DLD1 (cell line): ENCODE results near the gene ARHGAP22.

Experiments used
- in situ Hi-C: cut with HindIII; loops from 2 replicates; pipeline ENCODE4 v1.10.0; 2017; ENCODE audit warnings: low sequenced_read_pairs

Gene ARHGAP22

DNA sequence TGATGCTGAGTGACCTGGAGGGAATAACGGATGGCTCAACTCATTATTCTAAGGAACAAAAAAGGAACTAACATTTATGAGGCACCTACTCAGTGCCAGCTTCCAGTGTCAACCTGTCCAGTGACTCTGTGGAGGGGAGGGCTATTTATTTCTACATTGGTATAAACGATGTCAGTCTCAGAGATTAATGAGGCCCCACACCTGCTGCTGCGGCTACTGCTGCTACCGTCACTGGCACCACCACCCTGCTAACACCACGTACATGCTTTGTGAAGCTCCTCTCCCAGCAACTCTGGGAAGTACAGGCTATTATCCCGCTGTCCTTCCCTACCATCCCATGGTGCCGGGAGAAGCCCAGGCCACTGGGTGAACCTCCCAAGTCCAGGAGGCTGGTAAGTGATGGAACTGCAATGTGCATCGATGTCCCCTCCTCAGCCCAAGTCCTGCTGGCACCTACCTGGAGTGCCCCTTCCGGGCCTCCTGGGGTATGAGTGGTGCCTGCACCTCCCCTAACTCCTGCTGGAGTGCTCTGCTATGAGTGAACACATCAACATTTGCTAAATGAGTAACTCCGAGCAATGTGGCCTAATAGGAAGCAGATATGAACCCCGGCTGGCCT lies 101.5 kb downstream of the ARHGAP22 start:
- in situ Hi-C loops, result no loop called here

- in situ Hi-C loops, result no loop called here
These were observed 102.1 kb downstream of the ARHGAP22 start for GRCh38 chr10:48502791-48503190.

DNA sequence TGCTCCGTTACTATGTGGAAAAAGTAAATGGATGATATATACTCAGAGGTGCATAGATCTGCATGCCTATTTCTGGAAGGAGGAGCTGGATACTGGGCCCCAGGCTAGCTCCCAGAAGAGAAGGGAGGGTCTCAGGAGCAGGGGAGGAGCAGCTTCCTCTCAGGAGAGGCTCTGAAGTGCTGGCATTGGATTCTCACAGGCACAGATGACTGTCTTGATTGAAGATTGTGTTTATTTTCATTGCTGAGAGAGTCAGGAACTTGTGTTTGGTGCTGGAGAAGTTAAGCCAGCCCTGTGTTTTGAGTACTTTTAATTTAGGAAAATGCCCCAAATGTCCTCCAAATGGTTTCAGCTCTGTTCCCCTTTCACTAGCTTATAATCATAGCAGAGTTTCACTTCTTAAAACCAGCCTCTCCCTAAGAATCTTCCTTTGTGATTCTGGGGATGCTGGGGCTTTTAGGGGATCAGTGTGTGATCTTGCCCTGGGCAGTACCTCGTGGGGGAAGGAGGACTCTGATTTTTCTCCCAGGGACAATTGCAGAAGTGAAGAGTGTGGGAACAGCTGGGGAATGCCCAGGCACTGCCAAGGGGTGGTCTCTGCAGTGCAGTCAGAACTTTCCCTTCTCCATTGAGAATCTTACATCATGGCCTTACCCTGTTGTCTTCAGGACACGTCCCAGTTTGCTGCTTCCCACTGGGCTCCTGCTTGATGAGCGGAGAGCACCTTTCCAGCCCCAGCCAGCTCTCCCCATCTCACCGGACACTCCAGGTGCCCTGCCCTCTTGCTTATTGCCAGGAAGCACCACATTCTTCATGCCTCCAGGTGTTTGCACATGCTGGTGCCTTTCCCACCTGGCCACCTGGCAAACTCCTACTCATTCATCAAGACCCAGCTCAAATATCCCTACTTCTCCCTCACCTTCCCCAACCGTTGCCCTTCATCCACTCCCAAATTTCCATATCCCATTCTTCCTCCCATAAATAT lies 102.8 kb downstream of the ARHGAP22 start:
- in situ Hi-C loops, result no loop called here

GRCh38 chr10:48501226-48501625 lies 103.6 kb downstream of the ARHGAP22 start:
- in situ Hi-C loops, result no loop called here

DNA sequence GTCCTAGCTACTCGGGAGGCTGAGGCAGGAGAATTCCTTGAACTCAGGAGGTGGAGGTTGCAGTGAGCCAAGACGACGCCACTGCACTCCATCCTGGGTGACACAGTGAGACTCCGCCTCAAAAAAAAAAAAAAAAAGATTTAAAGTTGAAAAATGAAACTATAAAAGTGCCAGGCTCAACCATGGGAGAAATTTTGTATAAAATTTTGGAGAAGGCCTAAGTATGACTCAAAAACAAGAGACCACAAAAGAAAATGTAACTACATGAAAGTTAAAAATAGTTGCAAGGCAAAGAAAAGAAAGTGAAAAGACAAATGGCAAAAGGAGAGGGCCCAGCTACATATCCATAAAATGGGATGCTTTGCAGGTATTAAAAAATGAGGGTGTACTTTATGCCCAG lies 104.1 kb downstream of the ARHGAP22 start:
- in situ Hi-C loops, result no loop called here

- in situ Hi-C loops, result no loop called here
These were observed 105.8 kb downstream of the ARHGAP22 start for GRCh38 chr10:48498940-48499510.

DNA sequence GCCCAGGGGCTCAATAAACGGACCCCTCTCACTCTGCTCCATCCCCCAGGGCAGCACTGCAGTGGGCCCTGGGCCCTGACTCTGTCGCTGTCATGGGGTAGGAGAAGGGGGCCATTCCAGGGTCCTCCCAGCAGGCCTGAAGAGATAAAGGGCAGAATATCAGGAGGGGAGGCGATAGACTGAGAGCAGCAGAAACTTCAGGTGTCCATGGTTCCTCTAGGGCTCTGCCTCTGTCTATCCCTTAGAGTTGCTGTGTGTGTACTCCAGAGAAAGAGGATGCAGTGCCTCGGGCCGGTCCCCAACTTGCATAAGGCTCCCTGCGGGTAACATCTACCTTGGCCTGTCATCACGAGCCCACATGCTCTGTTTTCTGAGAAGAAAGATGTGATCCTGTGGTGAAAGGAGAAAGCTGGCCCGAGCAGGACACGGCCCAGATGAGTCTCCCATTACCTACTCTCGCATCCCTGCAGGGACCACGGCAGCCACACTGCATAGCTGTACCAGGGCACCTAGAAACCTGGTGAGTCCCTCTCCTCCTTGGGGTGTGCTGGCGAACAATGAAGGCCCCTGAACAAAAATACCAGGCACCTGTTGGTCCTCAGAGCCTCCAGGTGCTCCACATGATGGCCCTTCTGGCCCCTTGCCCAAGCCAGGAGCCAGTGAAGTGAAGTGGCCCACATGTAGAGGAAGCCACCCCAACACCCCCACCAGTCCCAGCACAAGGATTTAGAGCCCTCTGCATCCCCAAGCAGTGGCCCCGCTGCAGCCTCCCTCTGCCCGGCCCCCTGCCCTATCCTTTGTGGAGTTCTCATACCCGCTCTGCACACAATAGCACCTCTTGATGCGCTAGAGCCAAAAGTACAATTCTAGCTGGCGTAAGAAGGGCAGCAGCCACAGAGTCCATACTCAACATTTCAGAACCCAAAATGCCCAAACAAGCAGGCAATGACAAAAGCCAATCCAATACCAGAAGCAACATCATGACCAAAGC lies 106.8 kb downstream of the ARHGAP22 start:
- in situ Hi-C loops, result no loop called here

DNA sequence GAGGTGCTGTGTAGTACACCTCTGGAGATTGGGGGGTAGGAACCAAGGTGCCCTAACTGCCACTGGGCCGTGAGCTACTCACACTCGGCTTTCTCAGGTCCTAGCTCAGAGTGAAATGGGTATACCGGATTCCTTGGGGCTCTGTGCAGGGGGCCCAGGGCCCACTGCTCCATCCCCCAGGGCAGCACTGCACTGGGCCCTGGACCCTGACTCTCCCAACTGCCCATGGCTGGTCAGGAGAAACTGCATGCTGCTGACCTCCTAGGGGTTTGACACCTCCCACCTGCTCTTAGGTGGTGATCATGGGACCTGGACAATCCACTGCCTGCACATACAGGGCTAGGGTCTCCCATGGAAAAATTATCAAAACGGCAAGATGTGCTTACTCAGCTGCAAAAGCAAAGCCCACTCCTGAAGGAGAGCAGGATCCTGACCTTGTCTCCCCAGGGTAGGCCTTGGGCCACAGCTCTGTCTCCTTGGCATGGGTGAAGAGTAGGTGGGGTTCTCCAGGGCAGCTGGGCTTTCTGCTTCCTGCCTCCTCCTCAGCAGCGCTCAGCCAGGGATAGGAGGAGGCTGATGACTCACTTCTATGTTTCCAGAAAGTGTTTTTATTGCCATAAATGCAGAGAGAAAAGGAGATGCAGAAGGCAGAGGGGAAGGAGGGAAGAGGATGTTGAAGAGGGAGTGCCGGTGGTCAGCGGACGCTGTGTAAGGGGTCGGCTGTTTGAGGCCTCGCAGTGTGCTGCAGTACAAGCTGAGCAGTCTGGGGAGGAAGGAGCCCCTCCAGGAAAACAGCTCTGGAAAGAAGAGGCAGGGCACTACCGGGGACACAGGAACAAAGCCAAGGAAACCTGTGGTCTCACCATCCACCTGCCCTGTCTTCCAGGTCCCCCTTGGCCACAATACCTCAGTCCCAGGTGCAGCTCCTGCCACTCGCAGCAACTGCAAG lies 107.8 kb downstream of the ARHGAP22 start:
- in situ Hi-C loops, result no loop called here

DNA sequence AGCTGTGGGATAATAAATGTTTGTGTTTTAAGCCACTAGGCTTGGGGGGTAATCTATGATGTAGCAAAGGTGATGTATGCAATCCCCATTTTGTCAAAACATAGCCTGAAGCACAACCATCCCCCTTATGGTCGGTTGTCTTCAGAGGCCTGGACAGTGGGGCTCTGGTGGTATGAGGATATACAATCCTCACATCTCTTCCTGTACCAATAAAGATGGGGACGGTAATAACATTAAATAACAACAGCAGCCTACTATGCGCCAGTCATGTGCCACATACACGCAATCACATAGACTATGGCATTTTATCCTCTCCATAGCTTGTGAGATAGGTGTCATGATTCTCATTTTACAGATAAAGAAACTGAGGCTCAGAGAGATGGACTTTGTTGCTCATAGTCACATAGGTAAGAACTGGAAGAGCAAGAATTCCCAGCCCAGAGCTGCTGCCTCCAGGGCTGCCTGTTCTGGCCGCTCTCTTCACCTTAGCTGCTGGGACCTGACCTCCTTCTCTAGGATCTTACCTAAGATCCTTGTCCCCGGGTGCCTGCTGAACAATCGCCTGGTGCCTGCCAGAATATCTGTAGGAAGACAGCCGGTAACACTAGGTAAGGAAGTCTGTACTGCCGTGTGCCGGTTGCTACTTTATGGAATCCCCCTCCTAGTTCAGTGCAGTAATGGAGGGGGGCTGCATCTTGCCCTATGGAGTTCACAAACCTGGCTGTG lies 108.6 kb downstream of the ARHGAP22 start:
- in situ Hi-C loops, result no loop called here

DNA sequence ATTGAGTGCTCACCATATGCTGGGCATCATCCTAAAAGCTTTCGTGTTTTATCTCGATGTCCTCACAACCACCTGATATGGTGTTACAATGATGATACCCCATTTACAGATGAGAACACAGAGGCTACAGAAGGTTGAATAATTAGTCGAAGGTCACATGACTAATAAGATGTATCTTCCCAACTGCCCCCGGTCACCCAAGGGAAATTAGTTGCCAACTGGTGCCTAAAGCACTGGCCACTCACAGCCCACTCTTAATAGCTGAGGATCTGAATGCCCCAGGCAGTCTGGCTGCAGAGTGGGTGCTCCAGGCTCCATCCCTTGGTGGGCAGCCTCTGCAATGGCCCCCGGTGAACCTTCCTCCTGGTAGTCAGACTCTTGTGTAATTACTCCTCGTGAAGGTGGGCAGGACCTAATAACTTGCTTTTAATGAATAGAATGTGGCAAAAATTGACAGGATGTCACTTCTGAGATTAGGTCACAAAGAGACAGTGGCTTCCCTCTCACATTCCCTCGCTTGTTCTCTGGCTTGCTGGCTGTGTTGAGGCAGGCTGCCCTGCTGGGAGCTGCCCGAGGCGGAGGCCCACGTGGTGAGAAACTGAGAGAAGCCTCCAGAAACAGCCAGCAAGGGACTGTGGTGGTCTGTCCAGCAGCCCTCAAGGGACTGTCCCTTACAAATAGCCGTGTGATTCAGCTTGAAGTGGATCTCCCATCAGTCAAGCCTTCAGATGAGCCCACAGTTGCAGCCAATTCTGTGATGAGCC lies 109.4 kb downstream of the ARHGAP22 start:
- in situ Hi-C loops, result no loop called here

- in situ Hi-C loops, result no loop called here
These were observed 110.3 kb downstream of the ARHGAP22 start for GRCh38 chr10:48494611-48495010.

- in situ Hi-C loops, result no loop called here
These were observed 110.8 kb downstream of the ARHGAP22 start for GRCh38 chr10:48494073-48494472.

- in situ Hi-C loops, result no loop called here
These were observed 111.6 kb downstream of the ARHGAP22 start for GRCh38 chr10:48493083-48493871.

DNA sequence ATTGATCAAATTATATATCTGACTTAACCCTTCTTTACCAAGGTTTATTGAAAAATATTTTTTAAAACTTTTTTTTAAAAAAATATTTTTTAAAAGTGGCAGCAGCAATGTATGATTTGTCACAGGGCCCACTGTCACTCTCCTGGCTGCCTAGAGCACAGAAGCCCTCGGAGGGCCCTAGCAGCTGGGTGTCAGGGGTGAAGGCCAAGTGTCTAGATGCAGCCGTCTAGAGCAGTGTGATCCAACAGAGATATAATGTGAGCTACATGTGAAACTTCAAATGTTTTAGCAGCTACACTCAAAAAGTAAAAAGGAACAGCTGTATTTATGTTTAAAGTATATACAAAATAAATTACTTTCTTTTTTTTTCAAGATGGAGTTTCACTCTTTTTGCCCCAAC lies 112.7 kb downstream of the ARHGAP22 start:
- in situ Hi-C loops, result no loop called here

DNA sequence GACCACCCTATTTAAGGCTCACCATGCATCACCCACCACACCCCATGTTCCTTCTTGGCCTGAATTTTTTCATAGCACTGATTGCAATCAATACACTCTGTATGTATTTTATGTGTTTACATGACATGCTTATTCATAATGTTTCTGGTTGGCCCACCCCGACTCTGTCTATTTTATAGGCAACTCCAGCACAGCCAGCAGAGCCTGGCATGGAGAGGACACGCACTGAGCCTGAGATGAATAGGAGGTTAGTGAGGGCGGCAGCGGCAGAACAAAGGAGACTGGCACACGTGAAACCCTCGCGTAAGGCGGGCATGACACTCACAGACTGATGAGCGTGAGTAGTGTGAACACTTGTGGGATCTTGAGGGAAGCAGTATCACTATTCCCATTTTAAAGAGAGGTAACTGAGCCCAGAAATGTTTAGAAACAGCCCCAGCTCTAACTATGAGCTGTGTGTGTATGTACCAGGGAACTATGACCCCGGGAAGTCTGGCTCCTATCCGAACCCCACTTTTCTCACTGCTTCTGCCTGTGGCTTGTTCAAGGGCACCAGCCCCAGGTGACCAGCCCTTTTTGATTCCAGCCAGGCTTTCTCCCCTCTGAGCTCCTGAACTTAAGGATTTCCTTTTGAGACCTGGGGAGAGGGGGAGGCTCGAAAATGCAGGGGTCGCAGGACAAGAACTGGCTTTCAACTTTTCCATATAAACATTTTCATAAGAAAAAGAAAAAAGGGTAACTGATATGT lies 113.3 kb downstream of the ARHGAP22 start:
- in situ Hi-C loops, result no loop called here

GRCh38 chr10:48490946-48491345 lies 113.9 kb downstream of the ARHGAP22 start:
- in situ Hi-C loops, result no loop called here

- in situ Hi-C loops, result no loop called here
These were observed 114.3 kb downstream of the ARHGAP22 start for GRCh38 chr10:48490571-48490940.
